Activated CD8-positive, alpha-beta memory T cell treated with anti-CD3 and anti-CD28 coated beads, Interleukin-2, amount 50 U/mL, for 1 hour (primary cell): ENCODE measurements around the gene CDK11B.
"Not testable (repeated sequence)": the region's sequence is repeated elsewhere in the genome, so short reads cannot be mapped to it uniquely, and the experiment has no call there.

Source experiments
- DNase-seq: peaks from one replicate; pipeline ENCODE4 v3.0.0-alpha.2; 2020; ENCODE audit errors: extremely low read depth

The CDK11B gene

DNA sequence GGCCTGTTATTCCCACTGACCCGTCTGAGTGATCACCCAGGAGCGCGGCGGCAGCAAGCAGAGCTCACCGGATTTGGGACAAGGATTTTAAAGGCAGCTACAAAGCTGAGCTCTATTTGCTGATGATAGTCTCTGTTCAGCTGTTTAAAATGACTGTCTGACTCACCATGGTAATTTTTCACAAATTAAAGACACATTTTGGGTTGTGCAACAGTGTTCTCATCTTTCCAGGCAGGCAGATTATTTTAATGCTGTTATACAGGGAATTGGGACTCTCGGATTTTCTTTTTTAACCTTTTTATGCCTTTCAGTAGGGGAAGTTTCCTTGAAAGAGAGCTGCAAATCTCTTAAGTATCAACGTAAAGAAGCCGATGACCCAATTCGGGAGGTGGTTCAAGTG, 3.6 kb upstream of the CDK11B start:
- not testable (repeated sequence) for DNase-seq

DNA sequence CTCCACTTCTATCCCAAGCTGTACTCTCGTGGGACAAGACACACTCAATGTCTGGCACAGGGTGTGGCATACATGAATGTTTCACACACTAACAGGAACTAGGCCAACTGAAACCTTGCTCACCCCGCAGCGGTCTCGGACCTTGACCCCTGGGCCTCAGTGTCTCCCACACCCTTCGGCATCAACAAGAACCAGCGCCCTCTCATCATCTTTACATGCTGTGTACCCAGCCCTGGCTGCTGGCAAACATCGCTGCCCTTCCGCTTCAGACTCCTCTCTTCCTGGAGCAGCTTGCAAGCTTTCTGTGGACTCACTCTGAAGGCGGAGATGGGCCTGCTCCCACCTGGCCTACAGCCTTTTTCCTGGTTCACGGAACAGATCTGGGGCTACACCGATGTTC, 10.5 kb downstream of the CDK11B start:
- DNase-seq, result not testable (repeated sequence)

DNA sequence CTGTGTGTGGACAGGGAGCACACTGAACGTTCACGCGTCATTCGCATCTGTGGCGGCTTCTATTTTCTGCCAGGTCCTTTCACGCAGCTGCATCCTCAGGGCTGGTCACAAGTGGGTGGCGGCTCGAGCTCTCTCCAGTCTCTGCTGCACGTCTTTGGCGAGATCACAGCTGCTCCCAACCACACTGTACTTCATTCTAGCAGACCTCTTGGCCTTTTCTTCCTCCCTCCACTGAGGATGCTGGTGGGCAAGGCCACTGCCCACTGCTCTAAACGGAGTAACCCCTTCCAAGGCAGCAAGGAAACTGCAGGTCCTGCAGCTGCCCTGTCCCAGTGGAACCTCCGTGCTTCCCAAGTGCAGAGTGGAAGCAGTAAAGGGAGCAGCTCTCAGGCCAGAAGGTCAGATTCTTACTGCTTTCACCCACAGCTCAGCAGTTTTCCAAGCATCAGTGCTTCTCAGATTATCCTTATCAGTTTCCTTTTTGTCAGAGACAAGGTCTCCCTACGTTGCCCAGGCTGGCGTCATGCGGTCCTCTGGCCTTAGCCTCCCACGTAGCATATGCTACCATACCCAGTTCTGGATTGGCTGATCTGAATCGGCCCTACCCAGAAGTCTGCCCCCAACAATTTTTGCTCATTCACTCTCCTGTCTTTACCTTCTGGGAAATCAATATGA, 11.1 kb downstream of the CDK11B start:
- DNase-seq, result not testable (repeated sequence)

DNA sequence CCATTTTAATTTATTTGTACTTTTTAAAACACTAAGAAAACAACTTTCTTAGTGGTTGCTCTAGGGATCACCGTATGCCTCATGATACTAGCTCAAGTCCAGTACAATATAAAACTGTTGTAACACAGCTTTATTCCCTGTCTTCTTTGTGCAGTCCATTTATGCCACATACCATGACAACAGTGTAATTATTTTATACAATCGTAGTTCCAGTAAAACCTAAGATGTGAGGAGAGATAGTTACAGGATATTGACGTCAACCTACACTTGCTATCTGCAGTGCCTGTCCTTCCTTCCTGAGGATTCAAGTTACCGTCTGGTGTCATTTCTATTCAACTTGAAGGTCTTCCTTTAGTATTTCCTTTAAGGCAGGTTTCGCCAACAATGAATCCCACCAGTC, 12.5 kb downstream of the CDK11B start:
- not testable (repeated sequence) for DNase-seq

DNA sequence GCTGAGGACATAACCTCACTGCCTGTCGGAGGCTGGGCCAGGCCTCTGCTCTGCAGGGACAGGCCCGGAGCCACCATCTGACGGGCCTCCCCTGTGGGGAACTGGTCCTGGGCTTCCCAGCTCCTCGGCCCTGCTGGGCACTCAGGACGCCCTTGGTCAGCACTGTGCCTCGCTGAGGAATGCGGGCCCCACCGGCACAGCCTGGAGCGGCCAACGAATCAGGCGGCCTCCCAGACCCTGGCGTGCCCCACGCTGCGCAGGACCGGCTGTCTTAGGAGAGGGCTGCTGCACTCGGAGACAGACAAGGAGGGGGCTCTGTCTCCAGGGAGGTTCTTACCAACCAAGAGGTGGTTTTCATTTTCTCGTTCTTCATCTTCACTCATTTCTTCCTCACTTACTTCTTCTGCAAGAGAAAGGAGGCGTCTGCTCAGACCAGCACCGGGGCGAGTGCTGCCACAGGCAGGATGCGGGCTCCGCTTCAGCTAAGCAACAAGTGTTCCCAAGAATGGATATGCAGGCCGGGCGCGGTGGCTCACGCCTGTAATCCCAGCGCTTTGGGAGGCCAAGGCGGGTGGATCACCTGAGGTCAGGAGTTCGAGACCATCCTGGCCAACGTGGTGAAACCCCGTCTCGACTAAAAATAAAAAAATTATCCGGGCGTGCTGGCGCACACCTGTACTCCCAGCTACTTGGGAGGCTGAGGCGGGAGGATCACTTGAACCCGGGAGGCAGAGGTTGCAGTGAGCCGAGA, 17.9 kb downstream of the CDK11B start:
- DNase-seq, result not testable (repeated sequence)

DNA sequence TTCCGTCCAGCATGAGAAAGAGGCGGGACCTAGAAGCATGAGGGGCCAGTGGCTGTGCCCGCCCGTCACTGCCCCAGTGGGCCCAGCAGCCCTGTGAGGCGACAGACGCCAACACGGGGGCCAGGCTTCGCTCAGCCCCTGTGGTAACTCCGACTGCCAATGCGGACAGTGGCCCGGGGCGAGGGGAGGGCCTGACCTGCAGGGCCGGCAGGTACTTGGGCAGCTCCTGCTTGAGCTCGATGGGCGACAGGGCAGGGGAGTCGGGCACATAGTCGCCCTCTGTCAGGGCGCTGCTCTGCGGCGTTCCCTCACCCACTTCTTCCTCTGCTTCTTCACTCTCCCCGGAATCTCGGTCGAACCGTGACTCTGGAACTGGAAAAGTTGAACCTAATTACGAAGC, 18.7 kb downstream of the CDK11B start:
- not testable (repeated sequence) for DNase-seq

DNA sequence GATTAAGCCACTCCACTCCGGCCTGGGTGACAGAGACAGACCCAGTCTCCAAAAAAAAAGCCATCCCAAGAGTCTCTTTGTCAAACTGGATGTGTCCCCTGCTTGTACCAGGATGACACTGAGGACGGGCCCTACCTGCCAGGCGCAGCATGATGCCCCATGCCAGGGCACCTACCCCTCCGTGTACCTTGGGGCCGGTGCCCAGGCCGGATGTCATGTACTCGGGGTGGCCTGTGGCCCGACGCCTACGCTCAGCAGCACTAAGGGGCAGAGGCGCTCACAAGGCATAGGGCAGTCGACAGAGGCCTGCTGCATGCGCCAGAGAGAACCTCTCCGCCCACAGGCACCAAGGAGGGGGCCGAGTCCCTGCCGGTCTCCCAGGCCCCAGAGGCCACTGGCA, 19.4 kb downstream of the CDK11B start:
- DNase-seq, result not testable (repeated sequence)

DNA sequence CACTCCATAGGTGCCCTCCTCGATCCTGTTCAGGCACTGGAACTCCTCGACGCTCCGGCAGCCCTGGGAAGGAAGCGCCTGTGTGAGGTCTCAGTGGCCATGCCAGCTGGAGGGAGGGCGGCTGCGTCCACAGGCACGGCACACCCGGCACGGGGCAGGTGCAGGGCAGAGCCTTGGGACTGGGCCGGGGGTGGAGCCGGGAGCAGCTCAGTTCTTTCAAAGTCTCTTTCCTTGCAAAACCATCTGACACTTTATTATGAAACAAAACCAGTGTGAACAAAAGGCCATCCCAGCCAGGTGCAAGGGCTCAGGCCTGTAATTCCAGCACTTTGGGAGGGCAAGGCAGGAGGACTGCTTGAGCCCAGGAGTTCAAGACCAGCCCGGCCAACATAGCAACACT, 20.3 kb downstream of the CDK11B start:
- not testable (repeated sequence) for DNase-seq

DNA sequence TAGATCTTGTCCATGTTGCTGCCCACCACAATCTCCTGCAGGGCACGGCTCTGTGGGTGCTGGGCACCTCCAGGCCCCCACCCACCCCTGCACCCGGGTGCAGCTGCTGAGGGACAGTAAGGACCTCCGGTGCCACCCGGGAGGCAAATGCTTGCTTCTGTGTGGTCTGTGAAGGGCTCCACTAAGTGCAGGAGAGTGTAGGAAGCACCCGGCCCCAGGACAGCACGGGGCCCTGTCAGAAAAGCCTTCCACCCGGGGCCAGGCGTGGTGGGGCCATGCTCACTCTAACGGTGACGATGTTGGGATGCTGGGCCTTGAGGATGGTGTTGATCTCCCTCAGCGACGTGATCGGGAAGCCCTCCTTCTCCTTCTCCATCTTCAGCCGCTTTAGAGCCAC, 21.3 kb downstream of the CDK11B start:
- DNase-seq, result not testable (repeated sequence)

DNA sequence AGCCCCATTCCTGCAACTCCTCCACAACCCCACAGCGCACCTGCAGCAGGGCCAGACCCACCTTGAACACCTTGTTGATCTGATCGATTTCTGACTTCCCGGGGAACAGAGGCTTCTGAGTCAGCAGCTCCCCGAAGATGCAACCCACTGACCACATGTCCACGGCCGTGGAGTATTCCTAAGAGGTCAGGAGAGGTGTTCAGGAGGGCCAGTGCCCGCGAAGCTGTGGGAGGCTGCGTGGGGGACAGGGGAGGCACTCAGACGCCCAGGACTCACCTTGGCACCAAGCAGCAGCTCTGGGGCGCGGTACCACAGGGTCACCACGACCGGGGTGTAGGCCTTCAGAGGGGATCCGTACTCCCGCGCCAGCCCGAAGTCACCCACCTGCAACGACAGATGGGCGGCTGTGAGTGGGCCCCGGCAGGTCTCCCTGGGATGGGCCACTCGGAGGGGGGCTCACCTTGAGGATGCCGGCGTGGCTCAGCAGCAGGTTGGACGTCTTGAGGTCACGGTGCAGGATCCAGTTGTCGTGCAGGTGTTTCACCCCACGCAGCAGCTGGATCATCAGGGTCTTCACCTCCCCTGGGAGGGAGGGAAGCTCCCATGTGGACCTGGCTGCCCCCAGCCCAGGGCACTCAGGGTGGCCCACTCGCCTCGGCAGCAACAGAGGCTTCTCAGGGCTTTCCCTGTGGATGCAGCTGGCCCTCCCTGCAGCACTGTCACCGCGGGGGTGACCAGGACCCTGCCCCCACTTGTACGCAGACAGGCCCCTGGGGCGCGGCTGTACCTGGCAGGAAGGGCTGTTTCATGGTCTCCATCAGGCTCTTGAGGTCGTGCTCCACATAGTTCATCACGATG, 22.0 kb downstream of the CDK11B start:
- not testable (repeated sequence) for DNase-seq

DNA sequence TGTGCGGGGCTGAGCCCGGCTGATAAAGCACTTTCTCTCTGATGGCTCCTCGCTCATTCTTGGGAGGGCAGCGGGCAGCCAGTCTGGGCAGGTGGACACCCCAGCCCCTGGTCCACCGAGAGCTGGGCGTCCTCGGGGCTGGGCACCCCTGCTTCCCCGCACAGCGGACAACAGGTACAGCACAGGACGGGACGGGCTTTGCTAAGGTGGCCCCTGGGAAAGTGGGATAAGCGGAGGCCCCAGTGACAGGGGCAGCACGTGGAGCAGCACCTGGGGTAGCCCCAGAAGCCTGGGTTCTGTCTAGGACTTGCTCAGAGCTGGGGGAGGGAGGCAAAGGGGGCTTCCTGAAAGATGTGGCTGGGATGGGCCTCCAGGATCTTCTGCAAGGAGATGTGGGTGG, 24.2 kb downstream of the CDK11B start:
- not testable (repeated sequence) for DNase-seq

DNA sequence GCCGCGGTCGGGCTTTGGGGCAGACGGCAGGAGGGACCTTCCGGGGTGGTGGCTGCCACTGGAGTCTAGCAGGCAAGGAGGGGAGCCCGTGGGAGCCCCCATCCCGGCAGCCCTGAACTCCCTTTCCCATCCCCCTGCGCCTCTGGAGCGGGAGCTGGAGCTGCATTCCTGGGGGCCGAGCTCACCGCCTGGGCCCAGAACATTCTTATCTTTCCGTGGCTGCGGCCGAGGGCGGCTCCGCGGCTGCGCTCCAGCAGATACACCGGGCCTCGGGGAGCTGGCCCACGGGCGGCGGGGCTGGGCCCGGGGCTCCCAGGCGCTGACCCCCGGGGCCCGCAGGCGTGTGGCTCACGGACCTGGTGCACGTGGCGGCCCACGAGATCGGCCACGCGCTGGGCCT, 25.4 kb downstream of the CDK11B start:
- DNase-seq, result not testable (repeated sequence)

DNA sequence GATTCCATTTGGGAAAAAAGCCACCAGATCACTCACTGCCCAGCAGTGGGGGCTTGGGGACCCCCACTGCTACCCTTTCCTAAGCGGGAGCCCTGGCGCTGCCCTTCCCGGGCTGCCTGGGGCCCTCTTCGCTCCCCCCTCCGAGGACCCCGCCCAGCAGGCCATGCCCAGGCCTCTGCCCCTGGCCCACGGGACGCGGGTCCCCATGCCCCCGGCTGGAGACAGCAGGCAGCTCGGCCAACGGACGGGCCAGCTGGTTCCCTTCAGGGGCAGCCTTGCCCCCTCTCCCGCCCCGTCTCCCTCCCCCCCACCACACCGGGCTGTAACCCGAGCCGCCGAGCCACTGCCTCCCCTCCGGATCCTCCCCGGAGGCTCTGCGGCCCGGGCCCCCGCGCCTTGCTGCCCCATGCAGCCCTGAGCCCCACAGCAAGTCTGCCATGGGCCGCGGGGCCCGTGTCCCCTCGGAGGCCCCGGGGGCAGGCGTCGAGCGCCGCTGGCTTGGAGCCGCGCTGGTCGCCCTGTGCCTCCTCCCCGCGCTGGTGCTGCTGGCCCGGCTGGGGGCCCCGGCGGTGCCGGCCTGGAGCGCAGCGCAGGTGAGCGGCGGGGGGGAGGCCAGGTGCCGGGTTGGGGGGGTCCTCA, 26.9 kb downstream of the CDK11B start, which contains the start of gene MMP23B:
MMP23B (plus strand) TSS at position 392 of the 639 bp plus-strand sequence; CDS start at position 438, 46 bp downstream.
- DNase-seq, result no peak

DNA sequence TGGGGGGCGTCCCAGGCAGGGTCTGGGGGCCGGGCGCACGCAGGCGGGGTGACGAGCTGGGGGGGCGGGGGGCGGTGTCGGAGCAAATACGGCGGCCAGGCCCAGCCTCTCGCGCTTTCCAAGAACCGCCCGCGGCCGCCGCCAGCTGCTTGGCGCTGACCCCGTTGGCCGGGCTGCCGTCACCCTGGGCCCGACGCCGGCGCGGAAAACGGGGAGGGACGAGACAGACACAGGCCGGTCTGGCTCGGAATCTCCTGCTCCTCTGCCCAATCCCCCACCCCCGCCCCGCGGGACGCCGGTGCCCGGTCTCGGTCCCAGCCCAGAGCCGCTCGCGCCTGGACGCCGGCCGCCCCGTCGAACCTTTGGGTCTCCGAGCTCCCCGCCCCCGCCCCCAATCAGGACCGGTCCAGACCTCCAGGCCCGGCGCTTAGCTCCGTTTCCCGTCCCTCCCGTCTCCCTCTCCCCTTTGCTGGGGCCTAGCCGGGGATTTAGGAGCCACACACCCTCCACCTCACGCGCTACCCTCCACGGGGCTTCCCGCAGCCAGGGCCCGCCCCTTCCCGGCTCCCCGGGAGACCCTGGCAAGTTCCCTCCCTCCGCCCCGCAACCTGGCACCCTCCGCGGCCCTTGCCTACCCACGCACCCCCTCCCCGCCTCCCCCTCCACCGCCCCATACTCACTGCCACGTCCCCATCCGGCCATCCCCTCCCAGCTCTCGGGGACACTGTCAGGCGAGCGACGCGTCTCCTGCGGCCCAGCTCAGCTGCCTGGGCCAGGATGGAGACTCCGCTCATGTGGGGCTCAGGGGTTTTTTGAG, 27.6 kb downstream of the CDK11B start:
- DNase-seq, result no peak

DNA sequence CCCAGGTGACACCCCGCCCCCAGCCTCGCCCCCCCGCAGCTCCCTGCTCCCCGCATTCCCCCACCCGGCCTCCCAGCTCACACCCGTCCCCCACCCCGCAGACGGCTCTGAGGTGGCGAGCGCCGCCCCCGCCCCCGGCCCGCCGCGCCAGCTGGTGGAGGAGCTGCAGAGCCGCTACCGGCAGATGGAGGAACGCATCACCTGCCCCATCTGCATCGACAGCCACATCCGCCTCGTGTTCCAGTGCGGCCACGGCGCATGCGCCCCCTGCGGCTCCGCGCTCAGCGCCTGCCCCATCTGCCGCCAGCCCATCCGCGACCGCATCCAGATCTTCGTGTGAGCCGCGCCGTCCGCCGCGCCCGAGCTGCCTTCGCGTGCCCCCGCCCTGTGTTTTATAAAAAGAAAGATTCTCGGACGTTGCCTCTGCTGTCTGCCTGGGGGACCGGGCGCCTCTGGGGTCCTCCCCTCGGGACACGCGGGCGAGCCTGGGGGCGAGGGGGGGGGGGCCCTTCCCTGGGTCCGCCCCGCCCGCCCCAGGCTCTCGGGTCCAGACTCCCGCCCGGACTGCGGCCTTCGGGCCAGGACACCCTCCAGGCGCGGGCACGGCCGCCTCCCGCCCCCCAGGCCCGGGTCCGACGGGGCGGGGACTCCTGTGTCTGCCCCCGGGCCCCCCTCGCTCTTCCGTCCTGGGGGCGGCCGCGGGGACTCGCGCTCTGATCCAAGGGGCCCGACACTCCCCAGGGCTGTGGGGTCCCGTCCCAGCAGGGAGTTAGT, 28.4 kb downstream of the CDK11B start:
- DNase-seq, result peak; percentile 80

DNA sequence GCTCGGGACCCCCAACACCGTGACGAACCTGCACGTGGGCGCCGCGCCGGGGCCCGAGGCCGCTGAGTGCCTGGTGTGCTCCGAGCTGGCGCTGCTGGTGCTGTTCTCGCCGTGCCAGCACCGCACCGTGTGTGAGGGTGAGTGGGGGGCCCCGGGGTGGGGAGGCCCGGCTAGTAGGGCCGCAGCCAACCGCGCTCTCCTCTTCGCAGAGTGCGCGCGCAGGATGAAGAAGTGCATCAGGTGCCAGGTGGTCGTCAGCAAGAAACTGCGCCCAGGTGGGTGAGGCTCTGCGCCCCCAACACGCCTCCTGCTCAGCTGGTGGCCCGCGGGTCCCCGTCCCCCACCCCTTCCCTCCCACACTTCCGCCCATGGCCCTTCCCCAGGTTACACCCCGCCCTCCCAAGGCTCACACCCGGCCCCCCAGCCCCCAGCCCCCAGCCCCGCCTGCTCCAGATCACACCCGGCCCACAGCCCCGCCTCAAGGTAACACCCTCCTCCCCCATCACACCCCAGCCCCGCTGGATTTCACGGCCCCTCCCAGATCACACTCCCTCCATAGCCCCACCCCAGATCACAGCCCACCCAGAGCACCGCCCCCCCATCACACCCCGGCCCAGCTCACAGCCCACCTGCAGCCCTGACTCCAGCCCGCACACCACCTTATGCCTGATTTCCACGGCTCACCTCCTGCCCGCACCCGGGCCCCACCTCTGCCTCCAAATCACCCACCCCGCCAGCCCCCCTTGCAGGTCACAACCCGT, 29.2 kb downstream of the CDK11B start:
- peak; percentile 64 for DNase-seq

DNA sequence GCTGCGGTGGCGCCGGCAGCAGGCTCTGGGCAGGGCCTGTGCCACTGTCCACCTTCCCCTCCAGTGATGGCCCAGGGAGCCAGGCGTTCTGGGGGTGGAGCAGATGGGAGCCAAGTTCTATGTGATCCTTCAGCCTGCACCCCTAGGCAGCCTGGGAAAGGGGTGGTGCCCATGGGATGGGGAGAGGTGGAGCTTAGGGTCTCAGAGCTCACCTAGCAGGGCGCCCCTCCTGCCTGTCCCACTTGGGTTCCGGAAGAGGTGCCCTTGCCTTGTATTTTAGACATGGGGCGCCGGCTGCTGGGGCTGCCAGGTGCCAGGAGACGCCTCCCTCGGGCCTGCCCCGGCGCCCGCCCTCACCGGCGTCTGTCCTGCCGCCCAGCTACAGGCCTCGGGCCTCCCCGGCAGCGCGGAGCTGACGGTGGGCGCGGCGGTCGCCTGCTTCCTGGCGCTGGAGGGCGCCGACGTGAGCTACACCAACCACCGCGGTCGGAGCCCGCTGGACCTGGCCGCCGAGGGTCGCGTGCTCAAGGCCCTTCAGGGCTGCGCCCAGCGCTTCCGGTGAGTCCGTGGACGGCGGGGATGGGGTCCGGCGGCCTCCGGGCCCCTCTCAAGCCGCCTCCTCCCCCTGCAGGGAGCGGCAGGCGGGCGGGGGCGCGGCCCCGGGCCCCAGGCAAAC, 29.9 kb downstream of the CDK11B start:
- no peak for DNase-seq

DNA sequence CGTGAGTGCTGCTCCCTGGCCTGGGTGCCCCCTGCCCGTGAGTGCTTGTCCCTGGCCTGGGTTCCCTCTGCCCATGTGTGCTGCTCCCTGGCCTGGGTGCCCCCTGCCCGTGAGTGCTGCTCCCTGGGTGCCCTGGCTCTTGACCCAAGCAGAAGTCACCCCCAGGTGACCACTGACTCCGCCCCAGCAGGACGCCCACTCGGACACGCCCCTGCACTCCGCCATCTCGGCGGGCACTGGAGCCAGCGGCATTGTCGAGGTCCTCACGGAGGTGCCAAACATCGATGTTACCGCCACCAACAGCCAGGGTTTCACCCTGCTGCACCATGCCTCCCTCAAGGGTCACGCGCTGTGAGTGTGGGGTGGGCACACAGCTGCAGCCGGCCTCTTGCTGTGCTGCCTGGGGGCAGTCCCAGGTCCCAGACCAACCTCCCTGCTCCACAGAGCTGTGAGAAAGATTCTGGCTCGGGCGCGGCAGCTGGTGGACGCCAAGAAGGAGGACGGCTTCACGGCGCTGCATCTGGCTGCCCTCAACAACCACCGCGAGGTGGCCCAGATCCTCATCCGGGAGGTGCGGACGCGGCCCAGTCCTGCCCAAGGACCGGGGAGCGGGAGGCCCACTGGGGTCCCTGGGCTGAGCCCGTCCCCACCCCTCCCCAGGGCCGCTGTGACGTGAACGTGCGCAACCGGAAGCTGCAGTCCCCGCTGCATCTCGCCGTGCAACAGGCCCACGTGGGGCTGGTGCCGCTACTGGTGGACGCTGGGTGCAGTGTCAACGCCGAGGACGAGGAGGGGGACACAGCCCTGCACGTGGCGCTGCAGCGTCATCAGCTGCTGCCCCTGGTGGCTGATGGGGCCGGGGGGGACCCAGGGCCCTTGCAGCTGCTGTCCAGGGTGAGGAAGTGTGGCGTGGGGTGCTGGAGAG, 30.7 kb downstream of the CDK11B start:
- no peak for DNase-seq
